IPS-15b (cell line): ENCODE results near the gene CENPT.
A peak's percentile ranks its signal among the peaks of the same experiment; 100 is the strongest.

Source experiments
- H3K27me3 ChIP-seq: one replicate; pipeline ENCODE4 v1.6.1; 2013; ENCODE audit warnings: low read length; ENCODE audit not compliant: control insufficient read depth, insufficient read depth
- H3K36me3 ChIP-seq: one replicate; pipeline ENCODE4 v1.6.1; 2013; ENCODE audit warnings: low read length; ENCODE audit not compliant: control insufficient read depth, insufficient read depth
- H3K4me1 ChIP-seq: one replicate; pipeline ENCODE4 v1.6.1; 2013; ENCODE audit warnings: mild to moderate bottlenecking, low read length; ENCODE audit not compliant: control insufficient read depth, insufficient read depth
- H3K4me3 ChIP-seq: one replicate; pipeline ENCODE4 v1.5.1; 2013; ENCODE audit warnings: low read depth, low read length
- H3K9ac ChIP-seq: one replicate; pipeline ENCODE4 v1.6.1; 2013; ENCODE audit warnings: low read depth, mild to moderate bottlenecking, low read length
- H3K9me3 ChIP-seq: one replicate; pipeline ENCODE4 v1.6.1; 2013; ENCODE audit warnings: mild to moderate bottlenecking, low read length; ENCODE audit not compliant: control insufficient read depth, insufficient read depth

The CENPT gene

DNA sequence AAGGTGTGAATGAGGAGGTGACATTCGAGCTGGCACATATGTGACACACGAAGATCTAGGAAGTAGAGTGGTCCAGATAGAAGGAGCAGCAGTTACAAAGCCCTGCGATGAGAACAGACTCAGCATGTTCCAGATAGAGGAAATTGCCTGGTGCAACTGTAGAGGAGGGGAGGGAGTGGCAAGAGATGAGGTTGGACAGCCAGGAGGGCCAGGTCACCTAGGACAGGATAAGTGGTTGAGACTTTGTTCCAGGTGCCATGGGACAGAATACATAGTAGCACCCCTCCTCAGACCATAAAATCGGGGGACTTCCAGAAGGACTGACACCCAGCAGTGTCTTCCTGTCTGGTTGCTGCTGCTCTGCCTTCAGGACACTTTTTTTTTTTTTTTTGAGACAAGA is 11.0 kb upstream of the CENPT start:
- no peaks in the 10 kb centered on the region for H3K9me3 ChIP-seq
- H3K4me3 ChIP-seq, result no peak overlapping the region
- H3K4me1 ChIP-seq, result peaks cover 22% of the 10 kb centered on the region
- H3K27me3 ChIP-seq, result no peaks in the 10 kb centered on the region
- peaks cover 5% of the 10 kb centered on the region for H3K36me3 ChIP-seq
- no peak overlapping the region for H3K9ac ChIP-seq

GRCh38 chr16:67857547-67858233 is 10.2 kb upstream of the CENPT start:
- no peaks in the 10 kb centered on the region for H3K9me3 ChIP-seq
- H3K4me1 ChIP-seq, result peaks cover 22% of the 10 kb centered on the region
- no peaks in the 10 kb centered on the region for H3K27me3 ChIP-seq
- H3K9ac ChIP-seq, result peak overlapping the region; percentile 29
- no peak overlapping the region for H3K4me3 ChIP-seq
- peaks cover 5% of the 10 kb centered on the region for H3K36me3 ChIP-seq

GRCh38 chr16:67856927-67857546 is 9.5 kb upstream of the CENPT start:
- peaks cover 5% of the 10 kb centered on the region for H3K36me3 ChIP-seq
- peak overlapping the region; percentile 29 for H3K9ac ChIP-seq
- H3K4me3 ChIP-seq, result no peak overlapping the region
- H3K9me3 ChIP-seq, result no peaks in the 10 kb centered on the region
- H3K27me3 ChIP-seq, result no peaks in the 10 kb centered on the region
- peaks cover 16% of the 10 kb centered on the region for H3K4me1 ChIP-seq

- Histone ChIP-seq H3K9ac (no peak overlapping the region), H3K4me1 (peaks cover 16% of the 10 kb centered on the region), H3K36me3 (peaks cover 3% of the 10 kb centered on the region), H3K27me3 (no peaks in the 10 kb centered on the region), H3K4me3 (no peak overlapping the region), H3K9me3 (no peaks in the 10 kb centered on the region)
Measured at GRCh38 chr16:67855789-67856188, 8.3 kb upstream of the CENPT start.

DNA sequence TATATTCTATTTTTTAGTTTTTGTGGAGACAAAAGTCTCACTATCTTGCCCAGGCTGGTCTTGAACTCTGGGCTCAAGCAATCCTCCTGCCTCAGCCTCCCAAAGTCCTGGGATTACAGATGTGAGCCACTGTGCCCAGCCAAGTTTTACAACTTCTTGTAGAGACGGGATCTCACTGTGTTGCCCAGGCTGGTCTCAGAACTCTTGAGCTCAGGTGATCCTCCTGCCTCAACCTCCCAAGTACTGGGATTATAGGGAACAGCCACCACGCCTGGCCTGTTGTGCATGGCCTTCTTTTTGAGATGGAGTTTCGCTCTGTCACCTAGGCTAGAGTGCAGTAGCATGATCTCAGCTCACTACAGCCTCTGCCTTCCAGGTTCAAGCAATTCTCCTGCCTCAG is 6.2 kb upstream of the CENPT start:
- no peaks in the 10 kb centered on the region for H3K36me3 ChIP-seq
- no peaks in the 10 kb centered on the region for H3K27me3 ChIP-seq
- no peak overlapping the region for H3K9ac ChIP-seq
- H3K4me1 ChIP-seq, result peaks cover 16% of the 10 kb centered on the region
- H3K9me3 ChIP-seq, result no peaks in the 10 kb centered on the region
- no peak overlapping the region for H3K4me3 ChIP-seq

- Histone ChIP-seq H3K9ac (peak overlapping the region; percentile 89), H3K4me1 (peaks cover 22% of the 10 kb centered on the region), H3K4me3 (peak overlapping the region; percentile 87), H3K36me3 (no peaks in the 10 kb centered on the region), H3K9me3 (no peaks in the 10 kb centered on the region), H3K27me3 (no peaks in the 10 kb centered on the region)
Measured at GRCh38 chr16:67848118-67848517, 625 bp upstream of the CENPT start.

- Histone ChIP-seq H3K4me1 (peaks cover 22% of the 10 kb centered on the region), H3K27me3 (no peaks in the 10 kb centered on the region), H3K9me3 (no peaks in the 10 kb centered on the region), H3K36me3 (no peaks in the 10 kb centered on the region), H3K9ac (peak within 1 kb of the TSS; percentile 89), H3K4me3 (peak within 1 kb of the TSS; percentile 87)
Measured at GRCh38 chr16:67846320-67847063, 1.0 kb downstream of the CENPT start, which contains the start of gene NUTF2. Gene NUTF2, plus strand, starts transcription at chr16:67846933. Its CDS starts 18,198 bp downstream, at chr16:67865131.

GRCh38 chr16:67846063-67846319 is 1.5 kb downstream of the CENPT start:
- Histone ChIP-seq H3K4me3 (peak overlapping the region; percentile 87), H3K9me3 (no peaks in the 10 kb centered on the region), H3K36me3 (no peaks in the 10 kb centered on the region), H3K4me1 (peaks cover 25% of the 10 kb centered on the region), H3K9ac (peak overlapping the region; percentile 70), H3K27me3 (no peaks in the 10 kb centered on the region)

DNA sequence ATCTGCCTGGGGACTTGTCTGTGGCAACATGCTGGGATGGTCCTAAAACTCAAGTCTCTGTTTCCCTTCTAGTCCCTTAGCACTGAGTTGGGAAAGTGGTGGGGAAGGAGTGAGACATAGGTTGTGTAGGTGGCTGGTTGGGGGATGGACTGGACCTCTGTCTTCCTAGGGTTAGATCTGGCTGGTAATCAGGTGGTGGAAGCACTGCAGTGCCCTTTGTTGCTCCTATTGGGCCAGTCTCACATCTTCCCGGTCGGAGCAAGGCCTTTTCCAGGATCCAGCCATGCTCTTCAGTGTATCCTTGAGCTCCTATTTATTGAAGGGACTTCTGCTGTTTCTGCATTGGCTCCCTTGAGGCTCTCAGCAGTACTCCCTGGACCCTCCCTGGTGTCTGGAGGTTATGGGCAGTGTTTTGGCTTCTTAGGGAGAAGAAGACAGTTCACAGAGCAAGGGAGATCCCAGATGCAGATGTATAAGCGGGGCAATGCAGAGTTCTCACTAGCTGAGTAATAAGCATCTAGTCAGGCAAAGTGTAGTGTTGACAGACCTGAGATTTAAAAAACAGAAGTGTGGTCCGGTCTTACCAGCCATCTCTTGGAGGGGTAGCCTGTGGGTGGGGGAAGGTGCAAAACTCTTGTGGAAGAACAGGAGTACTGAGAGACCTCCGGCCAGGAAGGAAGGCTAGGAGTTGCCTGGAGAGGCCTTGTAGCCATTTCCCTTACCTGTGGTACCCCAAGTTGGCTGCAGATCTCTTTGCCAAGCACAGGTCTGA is 2.0 kb downstream of the CENPT start:
- Histone ChIP-seq H3K4me1 (peaks cover 25% of the 10 kb centered on the region), H3K9ac (peak overlapping the region; percentile 70), H3K9me3 (no peaks in the 10 kb centered on the region), H3K36me3 (no peaks in the 10 kb centered on the region), H3K4me3 (peak overlapping the region; percentile 87), H3K27me3 (no peaks in the 10 kb centered on the region)

DNA sequence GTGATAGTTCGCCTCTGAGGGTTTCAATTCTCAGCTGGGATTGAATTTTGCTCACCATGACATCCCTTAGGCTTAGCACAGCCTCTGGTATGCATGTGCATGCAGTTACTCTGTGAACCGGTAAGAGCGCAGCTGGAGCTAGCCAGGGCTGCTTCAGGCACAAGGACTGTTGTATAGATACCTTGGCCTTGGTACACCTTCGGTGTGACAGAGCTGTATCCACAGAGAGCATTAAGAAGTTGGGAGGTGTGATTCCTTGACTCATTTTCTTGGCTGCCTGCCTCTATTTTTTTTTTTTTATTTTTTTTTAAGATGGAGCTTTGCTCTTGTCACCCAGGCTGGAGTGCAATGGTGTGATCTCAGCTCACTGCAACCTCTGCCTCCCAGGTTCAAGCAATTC is 3.0 kb downstream of the CENPT start:
- no peak overlapping the region for H3K4me3 ChIP-seq
- peaks cover 25% of the 10 kb centered on the region for H3K4me1 ChIP-seq
- H3K9me3 ChIP-seq, result no peaks in the 10 kb centered on the region
- no peak overlapping the region for H3K9ac ChIP-seq
- H3K36me3 ChIP-seq, result no peaks in the 10 kb centered on the region
- H3K27me3 ChIP-seq, result no peaks in the 10 kb centered on the region

DNA sequence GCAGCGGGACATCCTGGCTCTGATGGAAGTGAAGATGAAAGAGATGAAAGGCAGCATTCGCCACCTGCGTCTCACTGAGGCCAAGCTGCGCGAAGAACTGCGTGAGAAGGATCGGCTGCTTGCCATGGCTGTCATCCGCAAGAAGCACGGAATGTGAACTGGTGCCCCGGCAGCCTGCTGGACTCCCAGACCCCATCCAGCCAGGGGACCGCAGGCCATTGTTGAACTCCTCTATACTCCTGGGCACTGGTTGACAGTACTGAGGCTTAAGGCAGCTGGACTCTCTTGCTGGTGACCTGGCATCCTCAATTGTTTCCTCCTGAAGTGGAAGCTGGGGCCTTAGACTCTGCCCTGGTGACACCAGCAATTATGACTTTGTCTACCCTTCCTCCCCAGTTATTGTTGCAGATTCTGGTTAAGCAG is 4.1 kb downstream of the CENPT start:
- H3K9ac ChIP-seq, result peak overlapping the region; percentile 3
- H3K27me3 ChIP-seq, result no peaks in the 10 kb centered on the region
- H3K4me1 ChIP-seq, result peaks cover 25% of the 10 kb centered on the region
- no peaks in the 10 kb centered on the region for H3K9me3 ChIP-seq
- no peaks in the 10 kb centered on the region for H3K36me3 ChIP-seq
- peak overlapping the region; percentile 97 for H3K4me3 ChIP-seq
